RWPE1 (cell line): ENCODE measurements around the gene TCF12.

ENCODE experiments used
- CTCF ChIA-PET: fragments of 350-600 bp; sonication (Branson Sonifier 250); formaldehyde crosslinking; extraction: SDS; loops from one replicate; lab custom pipeline; 2021; lab: Yijun Ruan, JAX
- POLR2A ChIA-PET: fragments of 400-600 bp; formaldehyde crosslinking; extraction: SDS; loops from one replicate; lab custom pipeline; 2020; ENCODE audit warnings: antibody characterized with exemption; ENCODE audit not compliant: low non-redundant PET; lab: Yijun Ruan, JAX
- DNase-seq: peaks from one replicate; pipeline ENCODE4 v3.0.0; 2012; ENCODE audit warnings: low spot score
- H3K27ac ChIP-seq: fragments of 450-650 bp; 2 replicates; pipeline ENCODE4 v1.5.1; 2017
- CTCF ChIP-seq: fragments of 450-650 bp; conservative IDR thresholded peaks from 2 replicates; pipeline ENCODE4 v1.5.1; 2017; ENCODE audit warnings: low read depth, mild to moderate bottlenecking

TCF12 gene

GRCh38 chr15:57044072-57044702, 125.7 kb downstream of the TCF12 start:
- no peak for TF ChIP-seq CTCF
- H3K27ac ChIP-seq = no peak overlapping the region
- DNase-seq = no peak
- CTCF ChIA-PET = no interaction called here
- POLR2A ChIA-PET = no interaction called here

- POLR2A ChIA-PET = no interaction called here
- DNase-seq = no peak
- CTCF ChIA-PET = no interaction called here
- H3K27ac ChIP-seq = no peak overlapping the region
- no peak for TF ChIP-seq CTCF
Observed at GRCh38 chr15:57044970-57045369, 126.5 kb downstream of the TCF12 start.

GRCh38 chr15:57045741-57046382, 127.4 kb downstream of the TCF12 start:
- DNase-seq = no peak
- H3K27ac ChIP-seq = no peak overlapping the region
- POLR2A ChIA-PET = no interaction called here
- no peak for TF ChIP-seq CTCF
- CTCF ChIA-PET = no interaction called here

GRCh38 chr15:57048930-57049549, 130.6 kb downstream of the TCF12 start:
- ChIA-PET CTCF (no interaction called here), POLR2A (no interaction called here)
- DNase-seq = no peak
- H3K27ac ChIP-seq = no peak overlapping the region
- no peak for TF ChIP-seq CTCF

GRCh38 chr15:57053470-57053869, 135.0 kb downstream of the TCF12 start:
- CTCF ChIA-PET = no interaction called here
- DNase-seq = no peak
- no peak for TF ChIP-seq CTCF
- no peak overlapping the region for H3K27ac ChIP-seq
- POLR2A ChIA-PET = no interaction called here

- no peak for TF ChIP-seq CTCF
- ChIA-PET POLR2A (no interaction called here), CTCF (interaction anchor here (0.6 kb wide), 3 partner anchors 52 to 1637 kb away, joined by 3 to 5 read pairs (median 4); no protein-coding TSS in a partner anchor)
- no peak overlapping the region for H3K27ac ChIP-seq
- DNase-seq = no peak
Observed at GRCh38 chr15:57054204-57054750, 135.8 kb downstream of the TCF12 start.
